Activated naive CD4-positive, alpha-beta T cell treated with anti-CD3 and anti-CD28 coated beads for 36 hours (primary cell): Measurements from ENCODE around the gene PTH. TPM values are rescaled to one million over a fixed set of nuclear protein-coding genes. Genes with fewer than 3 reads are reported as not detected.

Experiments used
- CTCF ChIA-PET: fragments of 350-600 bp; sonication (Branson Sonifier 250); formaldehyde crosslinking; loops from one replicate; lab custom pipeline; 2021; ENCODE audit warnings: antibody characterized with exemption; lab: Charles Lee
- DNase-seq: peaks from one replicate; pipeline ENCODE4 v3.0.0-alpha.2; 2020
- H3K27ac Mint-ChIP-seq: one replicate; pipeline ENCODE4 v1.8.0; 2021; ENCODE audit warnings: mild to moderate bottlenecking, mixed read lengths
- H3K27me3 Mint-ChIP-seq: one replicate; pipeline ENCODE4 v1.8.0; 2021; ENCODE audit warnings: low read depth, mixed read lengths
- H3K36me3 Mint-ChIP-seq: one replicate; pipeline ENCODE4 v1.8.0; 2021; ENCODE audit warnings: low read depth, mixed read lengths
- H3K4me1 Mint-ChIP-seq: one replicate; pipeline ENCODE4 v1.8.0; 2021; ENCODE audit warnings: low read depth, mixed read lengths
- H3K4me3 Mint-ChIP-seq: one replicate; pipeline ENCODE4 v1.8.0; 2021; ENCODE audit warnings: mild to moderate bottlenecking, moderate library complexity, mixed read lengths
- H3K9me3 Mint-ChIP-seq: one replicate; pipeline ENCODE4 v1.8.0; 2021; ENCODE audit warnings: mixed read lengths
- intact Hi-C: fragments of 100-400 bp; cut with micrococcal nuclease; formaldehyde crosslinking; loops from one replicate; pipeline ENCODE4 v1.15.1; 2023
- total RNA-seq, 2 experiments: library from RNA; stranded (reverse); gene quantifications; one replicate each; pipeline ENCODE4 v1.2.3, GENCODE V29; 2021

PTH gene
- not detected for total RNA-seq

- no peak within 1 kb of the TSS for H3K4me3 Mint-ChIP-seq
- intact Hi-C loops = no loop called here
- H3K4me1 Mint-ChIP-seq = no peaks in the 10 kb centered on the region
- H3K9me3 Mint-ChIP-seq = no peaks in the 10 kb centered on the region
- H3K27ac Mint-ChIP-seq = no peak within 1 kb of the TSS
- no peak for DNase-seq
- H3K36me3 Mint-ChIP-seq = no peaks in the 10 kb centered on the region
- CTCF ChIA-PET = no interaction called here
- H3K27me3 Mint-ChIP-seq = peaks cover 10% of the 10 kb centered on the region
Measured at GRCh38 chr11:13495929-13496328, at the start of gene PTH. PTH (minus strand) TSS chr11:13495997; CDS start chr11:13492855, 3,142 bp downstream.

GRCh38 chr11:13538044-13538443 is 42.2 kb upstream of the PTH start:
- Mint-ChIP-seq H3K27me3 (peaks cover 17% of the 10 kb centered on the region), H3K4me3 (no peak overlapping the region), H3K9me3 (peaks cover 26% of the 10 kb centered on the region), H3K27ac (no peak overlapping the region), H3K36me3 (peaks cover 7% of the 10 kb centered on the region), H3K4me1 (no peaks in the 10 kb centered on the region)
- intact Hi-C loops = no loop called here
- CTCF ChIA-PET = interaction anchor here (0.6 to 0.7 kb wide), 2 partner anchors 133 to 172 kb away, joined by 3 read pairs; no protein-coding TSS in a partner anchor
- DNase-seq = no peak

- peaks cover 10% of the 10 kb centered on the region for H3K27me3 Mint-ChIP-seq
- no peak overlapping the region for H3K27ac Mint-ChIP-seq
- DNase-seq = no peak
- H3K4me1 Mint-ChIP-seq = no peaks in the 10 kb centered on the region
- intact Hi-C loops = no loop called here
- H3K9me3 Mint-ChIP-seq = peaks cover 25% of the 10 kb centered on the region
- H3K36me3 Mint-ChIP-seq = peaks cover 5% of the 10 kb centered on the region
- H3K4me3 Mint-ChIP-seq = no peak overlapping the region
- CTCF ChIA-PET = interaction anchor here (0.6 to 1.6 kb wide), 3 partner anchors 48 to 709 kb away, joined by 3 read pairs; no protein-coding TSS in a partner anchor
Measured at GRCh38 chr11:13535819-13536218, 40.0 kb upstream of the PTH start.

GRCh38 chr11:13534358-13534757 is 38.6 kb upstream of the PTH start:
- CTCF ChIA-PET = no interaction called here
- H3K9me3 Mint-ChIP-seq = peaks cover 23% of the 10 kb centered on the region
- H3K27me3 Mint-ChIP-seq = peaks cover 10% of the 10 kb centered on the region
- H3K36me3 Mint-ChIP-seq = peaks cover 5% of the 10 kb centered on the region
- no peak for DNase-seq
- intact Hi-C loops = no loop called here
- no peaks in the 10 kb centered on the region for H3K4me1 Mint-ChIP-seq
- H3K27ac Mint-ChIP-seq = no peak overlapping the region
- no peak overlapping the region for H3K4me3 Mint-ChIP-seq

- intact Hi-C loops = no loop called here
- DNase-seq = no peak
- no peaks in the 10 kb centered on the region for H3K4me1 Mint-ChIP-seq
- H3K36me3 Mint-ChIP-seq = no peaks in the 10 kb centered on the region
- peaks cover 9% of the 10 kb centered on the region for H3K27me3 Mint-ChIP-seq
- no peaks in the 10 kb centered on the region for H3K9me3 Mint-ChIP-seq
- CTCF ChIA-PET = no interaction called here
- H3K4me3 Mint-ChIP-seq = no peak overlapping the region
- H3K27ac Mint-ChIP-seq = no peak overlapping the region
Measured at GRCh38 chr11:13525257-13525656, 29.5 kb upstream of the PTH start.

- no peaks in the 10 kb centered on the region for H3K36me3 Mint-ChIP-seq
- intact Hi-C loops = no loop called here
- no peak overlapping the region for H3K27ac Mint-ChIP-seq
- H3K4me1 Mint-ChIP-seq = no peaks in the 10 kb centered on the region
- H3K27me3 Mint-ChIP-seq = peaks cover 11% of the 10 kb centered on the region
- H3K4me3 Mint-ChIP-seq = no peak overlapping the region
- DNase-seq = no peak
- CTCF ChIA-PET = interaction anchor here (0.6 kb wide), 1 partner anchor 716 kb away, joined by 5 read pairs; no protein-coding TSS in a partner anchor
- H3K9me3 Mint-ChIP-seq = no peaks in the 10 kb centered on the region
Measured at GRCh38 chr11:13503393-13503792, 7.6 kb upstream of the PTH start.

- intact Hi-C loops = no loop called here
- Mint-ChIP-seq H3K4me1 (no peaks in the 10 kb centered on the region), H3K27me3 (peaks cover 14% of the 10 kb centered on the region), H3K27ac (no peak overlapping the region), H3K9me3 (no peaks in the 10 kb centered on the region), H3K36me3 (no peaks in the 10 kb centered on the region), H3K4me3 (no peak overlapping the region)
- no peak for DNase-seq
- CTCF ChIA-PET = interaction anchor here (0.6 kb wide), 1 partner anchor 715 kb away, joined by 5 read pairs; no protein-coding TSS in a partner anchor
Measured at GRCh38 chr11:13502492-13502891, 6.7 kb upstream of the PTH start.

GRCh38 chr11:13494051-13494450 is 1.7 kb downstream of the PTH start:
- Mint-ChIP-seq H3K4me3 (no peak overlapping the region), H3K27ac (no peak overlapping the region), H3K27me3 (peaks cover 7% of the 10 kb centered on the region), H3K9me3 (no peaks in the 10 kb centered on the region), H3K4me1 (no peaks in the 10 kb centered on the region), H3K36me3 (no peaks in the 10 kb centered on the region)
- CTCF ChIA-PET = interaction anchor here (0.7 kb wide), 1 partner anchor 580 kb away, joined by 3 read pairs; no protein-coding TSS in a partner anchor
- intact Hi-C loops = no loop called here
- no peak for DNase-seq

GRCh38 chr11:13487661-13488030 is 8.2 kb downstream of the PTH start:
- intact Hi-C loops = loop anchor here (1.0 to 2.0 kb wide), 2 partner anchors 181 to 761 kb away; partner anchors contain the start of gene FAR1
- Mint-ChIP-seq H3K27me3 (peaks cover 3% of the 10 kb centered on the region), H3K9me3 (peaks cover 4% of the 10 kb centered on the region), H3K36me3 (no peaks in the 10 kb centered on the region), H3K4me1 (peaks cover 2% of the 10 kb centered on the region), H3K4me3 (peak overlapping the region; percentile 62), H3K27ac (peak overlapping the region; percentile 14)
- CTCF ChIA-PET = interaction anchor here (0.6 to 2.9 kb wide), 6 partner anchors 13 to 820 kb away, joined by 3 to 20 read pairs (median 3); no protein-coding TSS in a partner anchor
- DNase-seq = peak; percentile 30

GRCh38 chr11:13486926-13487660 is 8.7 kb downstream of the PTH start:
- no peak overlapping the region for H3K27ac Mint-ChIP-seq
- H3K9me3 Mint-ChIP-seq = peaks cover 4% of the 10 kb centered on the region
- H3K4me3 Mint-ChIP-seq = peak overlapping the region; percentile 62
- peaks cover 2% of the 10 kb centered on the region for H3K4me1 Mint-ChIP-seq
- peak; percentile 70 for DNase-seq
- intact Hi-C loops = loop anchor here (1.0 to 2.0 kb wide), 2 partner anchors 181 to 762 kb away; partner anchors contain the start of gene FAR1
- peaks cover 5% of the 10 kb centered on the region for H3K27me3 Mint-ChIP-seq
- H3K36me3 Mint-ChIP-seq = no peaks in the 10 kb centered on the region
- CTCF ChIA-PET = interaction anchor here (0.6 to 2.9 kb wide), 7 partner anchors 9 to 821 kb away, joined by 3 to 20 read pairs (median 3); no protein-coding TSS in a partner anchor

GRCh38 chr11:13480198-13480597 is 15.6 kb downstream of the PTH start:
- no peak overlapping the region for H3K27ac Mint-ChIP-seq
- intact Hi-C loops = no loop called here
- H3K9me3 Mint-ChIP-seq = peaks cover 4% of the 10 kb centered on the region
- H3K4me1 Mint-ChIP-seq = no peaks in the 10 kb centered on the region
- H3K36me3 Mint-ChIP-seq = no peaks in the 10 kb centered on the region
- peaks cover 14% of the 10 kb centered on the region for H3K27me3 Mint-ChIP-seq
- DNase-seq = no peak
- CTCF ChIA-PET = interaction anchor here (0.7 kb wide), 1 partner anchor 13 kb away, joined by 6 read pairs; no protein-coding TSS in a partner anchor
- H3K4me3 Mint-ChIP-seq = no peak overlapping the region

- H3K9me3 Mint-ChIP-seq = peaks cover 4% of the 10 kb centered on the region
- H3K4me3 Mint-ChIP-seq = no peak overlapping the region
- no peak for DNase-seq
- no peak overlapping the region for H3K27ac Mint-ChIP-seq
- peaks cover 14% of the 10 kb centered on the region for H3K27me3 Mint-ChIP-seq
- H3K36me3 Mint-ChIP-seq = no peaks in the 10 kb centered on the region
- no peaks in the 10 kb centered on the region for H3K4me1 Mint-ChIP-seq
- intact Hi-C loops = no loop called here
- CTCF ChIA-PET = no interaction called here
Measured at GRCh38 chr11:13479688-13480087, 16.1 kb downstream of the PTH start.
